Activated naive CD4-positive, alpha-beta T cell treated with anti-CD3 and anti-CD28 coated beads for 36 hours (primary cell): Measurements from ENCODE around the gene EFNA2. TPM values are rescaled to one million over a fixed set of nuclear protein-coding genes. Genes with fewer than 3 reads are reported as not detected.
"Not testable (repeated sequence)": the region's sequence is repeated elsewhere in the genome, so short reads cannot be mapped to it uniquely, and the experiment has no call there.

Experiments used
- CTCF ChIA-PET: fragments of 350-600 bp; sonication (Branson Sonifier 250); formaldehyde crosslinking; loops from one replicate; lab custom pipeline; 2021; ENCODE audit warnings: antibody characterized with exemption; lab: Charles Lee
- DNase-seq: peaks from one replicate; pipeline ENCODE4 v3.0.0-alpha.2; 2020
- H3K27ac Mint-ChIP-seq: one replicate; pipeline ENCODE4 v1.8.0; 2021; ENCODE audit warnings: mild to moderate bottlenecking, mixed read lengths
- H3K27me3 Mint-ChIP-seq: one replicate; pipeline ENCODE4 v1.8.0; 2021; ENCODE audit warnings: low read depth, mixed read lengths
- H3K36me3 Mint-ChIP-seq: one replicate; pipeline ENCODE4 v1.8.0; 2021; ENCODE audit warnings: low read depth, mixed read lengths
- H3K4me1 Mint-ChIP-seq: one replicate; pipeline ENCODE4 v1.8.0; 2021; ENCODE audit warnings: low read depth, mixed read lengths
- H3K4me3 Mint-ChIP-seq: one replicate; pipeline ENCODE4 v1.8.0; 2021; ENCODE audit warnings: mild to moderate bottlenecking, moderate library complexity, mixed read lengths
- H3K9me3 Mint-ChIP-seq: one replicate; pipeline ENCODE4 v1.8.0; 2021; ENCODE audit warnings: mixed read lengths
- intact Hi-C: fragments of 100-400 bp; cut with micrococcal nuclease; formaldehyde crosslinking; loops from one replicate; pipeline ENCODE4 v1.15.1; 2023
- total RNA-seq, 2 experiments: library from RNA; stranded (reverse); gene quantifications; one replicate each; pipeline ENCODE4 v1.2.3, GENCODE V29; 2021

Gene EFNA2
- total RNA-seq, 2 experiments from 2014 or later: not detected

DNA sequence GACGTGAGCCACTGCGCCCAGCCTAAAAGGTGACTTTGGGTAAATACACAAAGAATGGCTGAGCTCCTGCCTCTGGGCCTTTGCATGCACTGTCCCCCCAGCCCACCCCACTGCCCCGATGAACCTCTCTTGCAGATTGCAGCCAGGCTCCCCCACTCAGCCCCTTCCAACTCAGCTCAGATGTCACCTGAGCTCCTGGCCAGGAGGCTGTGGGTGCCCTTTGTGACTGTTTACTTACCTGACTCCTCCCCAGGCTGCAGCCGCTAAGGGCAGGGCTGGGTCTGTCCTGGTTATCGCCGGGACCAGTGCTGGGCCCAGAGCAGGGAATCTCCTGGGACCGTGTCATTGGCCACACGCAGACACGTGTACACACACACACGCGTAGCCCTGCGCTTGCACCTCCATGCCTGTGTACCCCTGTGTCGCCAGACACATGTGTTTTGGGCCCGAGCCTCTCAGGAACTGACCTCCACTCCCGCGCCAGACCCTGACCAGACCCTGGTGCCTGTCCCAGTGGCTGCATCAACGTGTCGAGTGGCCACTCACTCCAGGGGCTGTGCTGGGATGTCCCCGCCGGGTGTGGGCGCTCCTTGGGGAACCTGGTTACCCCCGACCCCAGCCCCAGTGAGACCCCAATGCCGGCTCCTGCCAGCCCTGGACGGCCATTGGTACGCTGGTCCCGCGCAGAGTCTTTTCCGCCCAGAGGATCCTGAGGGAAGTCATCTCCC is 18.7 kb downstream of the EFNA2 start:
- H3K4me1 Mint-ChIP-seq: no peaks in the 10 kb centered on the region
- no peak for DNase-seq
- no peak overlapping the region for H3K4me3 Mint-ChIP-seq
- H3K27ac Mint-ChIP-seq: no peak overlapping the region
- no peaks in the 10 kb centered on the region for H3K36me3 Mint-ChIP-seq
- H3K9me3 Mint-ChIP-seq: no peaks in the 10 kb centered on the region
- H3K27me3 Mint-ChIP-seq: no peaks in the 10 kb centered on the region
- CTCF ChIA-PET: interaction anchor here (0.7 kb wide), 1 partner anchor 9 kb away, joined by 3 read pairs; no protein-coding TSS in a partner anchor
- intact Hi-C loops: no loop called here

DNA sequence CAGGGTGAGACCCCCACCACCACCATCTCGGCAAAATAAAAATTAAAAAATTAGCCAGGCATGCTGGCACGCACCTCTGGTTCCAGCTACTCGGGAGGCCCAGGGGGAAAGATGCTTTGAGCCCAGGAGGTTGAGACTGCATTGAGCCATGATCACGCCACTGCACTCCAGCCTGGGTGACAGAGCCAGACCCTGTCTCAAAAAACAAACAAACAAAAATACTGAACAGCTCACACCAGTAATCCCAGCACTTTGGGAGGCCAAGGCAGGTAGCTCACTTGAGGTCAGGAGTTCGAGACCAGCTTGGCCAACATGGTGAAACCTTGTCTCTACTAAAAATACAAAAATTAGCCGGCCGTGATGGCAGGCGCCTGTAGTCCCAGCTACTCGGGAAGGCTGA is 19.7 kb downstream of the EFNA2 start:
- H3K4me3 Mint-ChIP-seq, H3K27me3 Mint-ChIP-seq, H3K9me3 Mint-ChIP-seq, intact Hi-C loops, H3K36me3 Mint-ChIP-seq, DNase-seq, CTCF ChIA-PET, H3K4me1 Mint-ChIP-seq, H3K27ac Mint-ChIP-seq: not testable (repeated sequence)

DNA sequence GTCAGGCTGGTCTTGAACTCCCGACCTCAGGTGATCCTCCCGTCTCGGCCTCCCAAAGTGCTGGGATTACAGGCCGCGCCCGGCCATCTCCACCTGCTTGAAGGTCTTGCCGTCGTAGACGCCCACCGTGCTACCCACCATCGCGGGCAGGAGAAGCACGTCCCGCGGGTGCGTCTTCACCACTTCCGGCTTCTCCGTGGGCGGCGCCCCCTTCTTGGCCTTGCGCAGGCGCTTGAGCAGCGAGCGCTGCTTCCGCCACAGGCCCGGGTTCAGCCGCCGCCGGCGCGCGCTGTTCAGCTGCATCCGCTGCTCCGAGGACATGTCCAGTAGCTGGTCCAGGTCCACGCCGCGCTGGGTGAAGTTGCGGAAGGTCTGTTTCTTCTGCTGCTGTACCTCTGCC is 21.6 kb downstream of the EFNA2 start:
- Mint-ChIP-seq H3K4me3 (no peak overlapping the region), H3K36me3 (no peaks in the 10 kb centered on the region), H3K4me1 (no peaks in the 10 kb centered on the region), H3K27me3 (no peaks in the 10 kb centered on the region), H3K9me3 (no peaks in the 10 kb centered on the region), H3K27ac (no peak overlapping the region)
- CTCF ChIA-PET: no interaction called here
- intact Hi-C loops: no loop called here
- no peak for DNase-seq

DNA sequence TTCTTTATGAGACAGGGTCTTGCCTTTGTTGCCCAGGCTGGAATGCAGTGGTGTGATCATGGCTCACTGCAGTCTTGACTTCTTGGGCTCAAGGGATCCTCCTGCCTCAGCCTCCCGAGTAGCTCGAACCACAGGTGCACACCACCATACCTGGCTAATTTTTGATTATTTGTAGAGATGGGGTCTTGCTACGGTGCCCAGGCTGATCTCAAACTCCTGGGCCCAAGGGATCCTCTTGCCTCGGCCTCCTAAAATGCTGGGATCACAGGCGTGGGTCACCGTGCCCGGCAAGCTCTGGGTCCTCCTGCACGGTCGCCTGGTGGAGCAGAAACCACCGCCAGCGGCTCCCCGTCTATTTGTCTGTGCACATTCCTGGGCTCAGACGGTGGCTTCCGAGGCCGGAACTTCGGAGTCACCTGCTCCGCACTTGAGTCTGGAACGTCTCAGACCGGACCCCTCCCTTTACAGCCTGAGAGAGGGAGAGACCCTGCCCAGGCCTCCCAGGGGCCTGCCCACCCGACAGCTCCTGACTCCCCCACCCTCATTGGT is 22.2 kb downstream of the EFNA2 start:
- DNase-seq: no peak
- no peaks in the 10 kb centered on the region for H3K4me1 Mint-ChIP-seq
- H3K27ac Mint-ChIP-seq: no peak overlapping the region
- no peaks in the 10 kb centered on the region for H3K9me3 Mint-ChIP-seq
- H3K36me3 Mint-ChIP-seq: no peaks in the 10 kb centered on the region
- no peaks in the 10 kb centered on the region for H3K27me3 Mint-ChIP-seq
- intact Hi-C loops: no loop called here
- no peak overlapping the region for H3K4me3 Mint-ChIP-seq
- CTCF ChIA-PET: no interaction called here

DNA sequence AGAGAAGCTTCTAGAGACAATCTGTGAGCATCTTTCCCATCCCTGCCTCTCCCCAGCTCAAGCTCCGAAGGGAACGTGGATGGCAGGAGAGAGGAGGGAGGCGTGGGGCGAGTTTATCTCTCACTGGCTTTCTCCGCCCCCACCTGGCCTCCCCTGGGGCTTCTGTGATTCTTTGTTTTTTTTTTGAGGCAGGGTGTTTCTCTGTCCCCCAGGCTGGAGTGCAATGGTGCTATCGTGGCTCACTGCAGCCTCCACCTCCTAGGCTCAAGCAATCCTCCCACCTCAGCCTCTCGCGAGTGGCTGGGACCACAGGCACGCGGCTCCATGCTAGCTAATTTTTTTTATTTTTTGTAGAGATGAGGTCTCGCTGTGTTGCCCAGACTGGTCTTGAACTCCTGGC is 23.0 kb downstream of the EFNA2 start:
- CTCF ChIA-PET: no interaction called here
- H3K9me3 Mint-ChIP-seq: no peaks in the 10 kb centered on the region

DNA sequence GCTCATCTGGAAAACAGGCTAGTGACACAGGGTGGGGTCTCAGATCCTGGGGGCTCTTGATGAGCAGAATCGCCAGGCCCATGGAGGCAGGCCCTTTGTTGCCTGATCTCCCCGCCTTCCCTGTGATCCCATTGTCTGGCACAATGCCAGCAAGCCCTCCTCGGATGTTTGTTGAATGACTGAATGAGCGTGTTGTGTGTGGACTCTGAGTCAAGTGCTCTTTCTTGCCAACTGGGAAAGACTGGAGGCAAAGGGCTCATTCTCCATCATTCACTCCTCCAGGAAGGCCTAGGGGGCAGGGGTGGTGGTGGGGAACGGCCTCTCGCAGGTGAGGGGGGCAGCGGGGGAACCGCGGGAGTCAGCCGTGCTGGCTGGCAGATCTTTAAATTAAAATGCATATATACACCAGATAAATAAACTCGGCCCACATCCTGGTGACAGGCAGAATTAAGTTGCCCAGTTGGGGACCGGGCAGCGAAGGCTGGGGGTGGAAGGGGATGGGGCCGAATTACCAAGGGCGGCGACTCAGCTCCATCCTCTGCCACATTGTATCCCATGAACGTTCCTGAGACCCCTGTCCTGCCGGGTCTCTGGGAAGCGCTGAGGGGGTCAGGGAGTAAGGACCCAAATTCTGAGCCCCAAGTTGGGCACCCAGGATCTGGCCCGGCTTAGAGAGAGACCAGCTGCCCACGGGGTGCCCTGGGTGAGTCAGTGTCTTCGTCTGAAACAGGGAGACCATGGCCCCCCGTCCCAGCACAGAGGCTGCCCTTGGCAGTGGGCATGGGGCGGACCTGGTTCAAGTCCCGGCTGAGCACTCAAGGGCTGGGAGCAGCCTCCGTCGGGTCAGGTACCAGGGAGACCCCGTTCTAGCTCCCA is 24.5 kb downstream of the EFNA2 start:
- H3K27me3 Mint-ChIP-seq: peaks cover 3% of the 10 kb centered on the region
- CTCF ChIA-PET: interaction anchor here (0.7 kb wide), 1 partner anchor 42 kb away, joined by 3 read pairs; no protein-coding TSS in a partner anchor
- no peak for DNase-seq
- no peaks in the 10 kb centered on the region for H3K4me1 Mint-ChIP-seq
- no peaks in the 10 kb centered on the region for H3K9me3 Mint-ChIP-seq
- H3K36me3 Mint-ChIP-seq: no peaks in the 10 kb centered on the region
- intact Hi-C loops: no loop called here
- no peak overlapping the region for H3K4me3 Mint-ChIP-seq
- no peak overlapping the region for H3K27ac Mint-ChIP-seq

More for the DNA sequence above, 23.0 kb downstream of the EFNA2 start:
- H3K4me3 Mint-ChIP-seq: no peak overlapping the region
- no peaks in the 10 kb centered on the region for H3K36me3 Mint-ChIP-seq
- peaks cover 1% of the 10 kb centered on the region for H3K27me3 Mint-ChIP-seq
- no peaks in the 10 kb centered on the region for H3K4me1 Mint-ChIP-seq
- H3K27ac Mint-ChIP-seq: no peak overlapping the region
- intact Hi-C loops: no loop called here
- DNase-seq: no peak

DNA sequence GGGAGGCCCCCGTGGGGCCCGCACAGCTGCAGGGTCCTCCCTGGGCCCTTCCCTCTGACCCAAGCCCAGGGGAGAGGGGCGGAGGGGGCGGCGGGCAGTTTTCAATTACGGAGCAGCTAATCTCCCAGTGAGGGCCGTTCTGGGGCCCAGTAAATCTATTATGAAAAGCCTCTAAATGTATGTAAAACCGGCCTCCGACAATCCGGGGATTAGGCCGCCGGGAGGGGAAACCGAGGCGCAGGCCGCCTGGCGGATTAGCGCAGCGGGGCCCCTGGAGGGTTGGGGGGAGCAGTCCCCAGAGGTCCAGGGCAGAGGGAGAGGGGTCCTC is 25.1 kb downstream of the EFNA2 start:
- CTCF ChIA-PET: no interaction called here
- H3K4me1 Mint-ChIP-seq: no peaks in the 10 kb centered on the region
- intact Hi-C loops: no loop called here
- H3K9me3 Mint-ChIP-seq: no peaks in the 10 kb centered on the region
- DNase-seq: no peak
- H3K36me3 Mint-ChIP-seq: no peaks in the 10 kb centered on the region
- no peak overlapping the region for H3K27ac Mint-ChIP-seq
- H3K4me3 Mint-ChIP-seq: no peak overlapping the region
- peaks cover 3% of the 10 kb centered on the region for H3K27me3 Mint-ChIP-seq

DNA sequence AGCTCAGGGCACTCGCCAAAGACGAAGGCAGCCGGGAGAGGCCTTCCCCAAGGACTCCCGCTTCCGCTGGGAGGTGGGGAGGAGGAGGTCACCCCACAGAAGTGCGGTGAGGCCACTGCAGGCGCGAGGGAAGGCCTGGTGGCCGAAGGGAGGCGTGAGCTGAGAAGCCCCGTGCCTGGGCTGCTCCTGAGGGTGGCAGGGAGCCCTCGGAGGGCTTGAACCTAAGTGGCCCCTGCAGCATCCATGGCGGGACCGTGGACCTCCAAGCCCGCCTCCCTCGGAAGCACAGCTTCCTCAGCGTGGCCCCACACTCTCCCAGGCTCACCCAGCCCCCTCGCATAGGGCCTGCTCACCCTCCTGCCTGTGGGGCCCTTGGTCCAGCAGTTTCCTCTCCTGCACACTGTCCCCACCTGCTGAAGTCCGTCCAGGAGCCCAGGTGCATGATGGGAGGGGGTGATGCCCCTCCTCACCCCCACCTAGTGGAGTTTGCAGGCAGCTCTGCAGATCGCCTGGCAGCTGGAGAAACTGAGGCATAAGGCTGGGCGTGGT is 25.9 kb downstream of the EFNA2 start:
- no peak for DNase-seq
- no peaks in the 10 kb centered on the region for H3K36me3 Mint-ChIP-seq
- CTCF ChIA-PET: no interaction called here
- no peak overlapping the region for H3K27ac Mint-ChIP-seq
- intact Hi-C loops: no loop called here
- H3K27me3 Mint-ChIP-seq: peaks cover 7% of the 10 kb centered on the region
- no peak overlapping the region for H3K4me3 Mint-ChIP-seq
- H3K4me1 Mint-ChIP-seq: no peaks in the 10 kb centered on the region
- no peaks in the 10 kb centered on the region for H3K9me3 Mint-ChIP-seq

DNA sequence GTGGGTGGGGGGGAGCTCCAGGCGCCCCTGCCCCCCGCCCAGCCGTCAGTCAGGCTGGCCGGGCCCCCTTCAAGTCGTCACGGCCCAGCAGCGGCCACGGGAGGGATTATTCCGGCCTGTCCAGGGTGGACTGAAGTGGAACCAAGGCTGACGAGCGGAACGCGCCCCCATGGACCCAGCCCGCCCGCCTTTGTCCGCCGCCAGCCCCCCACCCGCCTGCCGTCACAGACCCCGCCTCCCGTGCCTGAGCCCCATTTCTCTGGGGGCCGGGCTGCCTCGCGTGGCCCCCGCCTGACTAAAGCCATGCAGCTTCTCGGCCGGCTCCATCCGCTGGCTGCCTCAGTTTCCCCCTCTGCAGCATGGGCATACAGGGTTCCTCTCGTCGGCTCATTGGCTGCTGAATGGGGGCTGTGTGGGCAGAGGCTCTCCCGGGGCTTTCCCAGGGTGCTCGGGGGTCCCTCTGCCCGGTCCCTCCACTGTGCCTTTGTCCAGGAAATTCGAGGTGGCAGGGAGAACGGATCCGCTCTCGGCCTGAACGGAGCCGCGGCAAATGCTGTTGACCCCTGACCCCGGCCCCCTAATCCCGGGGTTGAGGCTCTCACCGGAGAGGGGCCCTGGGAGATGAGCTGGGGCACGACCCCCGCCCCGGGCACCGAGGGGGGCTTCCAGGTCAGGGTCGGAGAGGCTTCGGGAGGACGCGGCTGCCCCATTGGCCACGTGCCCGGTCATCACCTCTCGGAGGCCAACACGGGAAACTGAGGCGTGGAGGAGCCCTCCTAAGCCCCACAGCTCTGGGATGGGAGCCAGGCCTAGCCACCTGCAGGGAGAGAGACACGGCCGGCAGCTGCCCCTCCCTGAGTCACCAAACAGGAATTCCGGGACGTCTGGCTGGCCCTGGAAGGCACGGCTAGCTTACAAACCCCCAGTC is 27.4 kb downstream of the EFNA2 start:
- intact Hi-C loops: no loop called here
- no peak for DNase-seq

DNA sequence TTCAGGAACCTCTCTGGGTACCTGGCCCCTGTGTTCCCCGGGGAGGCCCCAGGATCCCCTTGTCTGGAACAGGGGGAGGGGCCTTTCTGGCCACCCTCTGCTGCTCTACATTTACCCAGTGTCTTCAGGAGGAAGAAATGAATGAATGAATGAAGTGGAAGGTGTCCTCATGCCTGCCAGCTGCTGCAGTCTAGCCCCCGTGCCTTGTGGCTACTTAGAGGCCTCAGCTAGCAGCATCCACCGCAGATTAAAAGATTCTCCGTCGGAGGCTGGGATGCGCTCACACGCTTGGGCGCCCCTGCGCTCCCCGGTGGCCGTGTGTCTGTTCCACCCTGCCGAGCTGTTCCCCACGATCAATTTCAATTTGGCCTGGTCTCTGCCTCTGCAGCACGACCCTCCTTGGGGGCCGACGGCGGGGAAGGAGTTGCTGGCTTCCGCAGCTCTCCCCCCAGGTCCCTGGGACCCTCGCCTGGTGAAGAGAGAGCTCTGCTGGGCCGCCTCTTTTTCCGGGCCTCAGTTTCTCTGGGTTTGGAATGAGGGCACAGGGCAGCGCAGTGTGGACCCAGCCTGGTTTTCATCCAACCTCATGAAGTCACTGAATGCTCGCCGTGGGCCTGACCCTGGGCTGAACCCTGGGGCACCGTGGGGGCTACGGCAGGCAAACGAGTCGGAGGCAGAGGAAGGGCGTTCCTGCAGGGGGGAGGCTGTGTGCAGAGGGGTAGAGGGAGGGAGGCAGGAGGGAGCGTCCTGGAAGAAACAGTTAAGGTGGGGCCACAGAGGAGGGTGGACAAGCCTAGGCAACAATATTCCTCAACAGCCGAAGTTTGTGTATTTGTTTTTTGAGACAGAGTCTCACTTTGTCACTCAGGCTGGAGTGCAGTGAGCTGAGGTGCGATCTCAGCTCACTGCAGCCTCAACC is 28.3 kb downstream of the EFNA2 start:
- Mint-ChIP-seq H3K27me3 (peaks cover 22% of the 10 kb centered on the region), H3K36me3 (no peaks in the 10 kb centered on the region), H3K4me1 (no peaks in the 10 kb centered on the region), H3K4me3 (no peak overlapping the region), H3K9me3 (no peaks in the 10 kb centered on the region), H3K27ac (no peak overlapping the region)
- no peak for DNase-seq
- intact Hi-C loops: no loop called here
- CTCF ChIA-PET: interaction anchor here (0.7 to 1.9 kb wide), 3 partner anchors 10 to 58 kb away, joined by 3 to 8 read pairs (median 3); no protein-coding TSS in a partner anchor

More for the DNA sequence above, 27.4 kb downstream of the EFNA2 start:
- Mint-ChIP-seq H3K4me3 (no peak overlapping the region), H3K36me3 (no peaks in the 10 kb centered on the region), H3K27me3 (peaks cover 18% of the 10 kb centered on the region), H3K9me3 (no peaks in the 10 kb centered on the region), H3K4me1 (no peaks in the 10 kb centered on the region), H3K27ac (no peak overlapping the region)
- CTCF ChIA-PET: interaction anchor here (1.0 kb wide), 1 partner anchor 9 kb away, joined by 3 read pairs; no protein-coding TSS in a partner anchor
